NK-92 treated with Interleukin-12 subunit alpha and Interleukin-12 subunit beta, amount 100 ng/mL, for 24 hours (cell line): ENCODE data around the gene LSM12.
A peak's percentile ranks its signal among the peaks of the same experiment; 100 is the strongest.
"Not testable (repeated sequence)": the region's sequence is repeated elsewhere in the genome, so short reads cannot be mapped to it uniquely, and the experiment has no call there.

Experiments
- DNase-seq: peaks from one replicate; lab custom pipeline; 2025; lab: John Stamatoyannopoulos, UW

Gene LSM12

DNA sequence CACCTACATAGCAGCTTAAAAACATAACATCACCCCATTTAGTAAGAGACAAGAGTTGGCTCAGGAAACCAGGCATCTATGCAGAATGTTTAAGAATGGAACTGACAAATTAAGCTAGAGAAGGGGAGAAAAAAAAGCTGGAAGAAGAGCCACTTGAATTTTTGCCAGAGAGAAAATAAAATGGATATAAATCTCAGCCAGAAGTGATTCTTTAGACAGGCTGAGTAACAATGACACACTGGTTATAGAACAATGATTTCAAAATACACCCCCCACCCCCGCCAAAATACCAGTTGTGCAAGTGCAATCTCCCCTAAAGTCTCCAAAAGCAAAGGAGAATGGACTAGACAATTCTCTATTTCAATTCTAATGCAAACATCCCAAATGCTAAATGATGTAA is 22.4 kb downstream of the LSM12 start:
- DNase-seq = no peak

- no peak for DNase-seq
Measured at GRCh38 chr17:44043272-44043696, 23.2 kb downstream of the LSM12 start.

DNA sequence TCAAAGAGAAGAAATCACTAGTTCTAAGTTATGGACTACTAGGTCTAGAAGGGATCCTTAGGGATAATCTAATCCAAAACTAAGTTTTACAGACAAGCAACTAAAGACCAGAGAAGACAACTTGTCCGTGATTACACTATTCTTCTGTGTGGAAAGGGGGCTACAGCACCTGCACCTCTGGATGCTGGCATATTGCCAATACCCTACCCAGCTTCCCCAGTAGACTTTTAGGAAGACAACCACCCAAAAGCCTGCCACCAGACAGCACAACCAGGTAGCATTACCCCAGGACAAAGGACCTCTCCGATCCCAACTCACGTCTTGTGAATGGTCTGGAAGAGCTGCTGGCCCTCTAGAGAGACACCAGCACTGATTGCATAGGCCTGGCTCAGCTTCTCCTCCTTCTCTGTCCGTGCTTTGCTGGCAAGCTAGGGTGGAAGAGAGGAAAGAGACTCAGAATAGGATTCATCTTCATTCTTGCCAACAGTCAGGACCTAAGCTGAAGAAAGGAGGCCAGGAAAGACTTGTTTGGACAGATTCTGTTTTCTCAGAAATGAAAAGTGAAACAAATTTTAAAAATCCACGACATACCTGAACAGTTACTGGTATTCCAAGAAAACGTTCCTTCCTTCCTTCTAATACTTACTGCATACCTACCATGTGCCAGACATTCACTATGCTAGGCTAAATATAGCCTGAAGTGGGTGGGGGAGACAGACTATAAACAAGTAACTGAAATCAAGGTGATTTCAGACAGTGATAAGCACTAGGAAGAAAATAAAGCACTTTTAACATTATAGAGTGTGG is 26.4 kb downstream of the LSM12 start:
- DNase-seq = no peak

- DNase-seq = no peak
Measured at GRCh38 chr17:44038604-44039011, 27.9 kb downstream of the LSM12 start.

- no peak for DNase-seq
Measured at GRCh38 chr17:44037471-44037870, 29.0 kb downstream of the LSM12 start.

GRCh38 chr17:44034688-44035087 is 31.8 kb downstream of the LSM12 start:
- not testable (repeated sequence) for DNase-seq

DNA sequence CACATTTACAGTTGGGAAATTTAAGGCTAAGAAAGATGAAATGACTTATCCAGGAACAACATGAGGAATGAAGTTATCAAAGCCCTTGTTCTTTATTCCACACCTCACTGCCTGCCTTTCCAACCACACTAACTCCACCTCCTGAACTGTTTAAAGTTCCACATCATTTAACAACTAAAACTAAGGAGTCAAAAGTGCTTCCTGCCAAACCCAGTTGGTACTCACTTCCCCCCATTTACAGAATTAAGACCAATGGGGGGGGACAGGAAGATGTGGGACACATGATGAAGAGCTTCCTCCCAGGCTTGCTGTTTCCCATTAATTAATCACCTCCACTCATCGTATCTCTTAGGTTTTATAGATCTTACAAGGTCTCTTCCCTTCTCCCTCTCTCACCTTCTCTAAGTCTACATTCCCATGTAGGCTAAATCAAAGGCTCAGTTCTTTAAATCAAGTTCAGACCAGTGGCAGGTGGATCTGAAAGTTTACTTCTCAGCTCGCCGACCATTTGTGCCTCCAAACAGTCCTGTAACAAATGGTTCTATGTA is 32.5 kb downstream of the LSM12 start:
- DNase-seq = no peak

- DNase-seq = no peak
Measured at GRCh38 chr17:44030482-44030881, 36.0 kb downstream of the LSM12 start.

GRCh38 chr17:44029736-44030135 is 36.7 kb downstream of the LSM12 start:
- no peak for DNase-seq

- no peak for DNase-seq
Measured at GRCh38 chr17:44024853-44025252, 41.6 kb downstream of the LSM12 start.

- no peak for DNase-seq
Measured at GRCh38 chr17:44024271-44024663, 42.2 kb downstream of the LSM12 start.

- no peak for DNase-seq
Measured at GRCh38 chr17:44023545-44024270, 42.8 kb downstream of the LSM12 start.

DNA sequence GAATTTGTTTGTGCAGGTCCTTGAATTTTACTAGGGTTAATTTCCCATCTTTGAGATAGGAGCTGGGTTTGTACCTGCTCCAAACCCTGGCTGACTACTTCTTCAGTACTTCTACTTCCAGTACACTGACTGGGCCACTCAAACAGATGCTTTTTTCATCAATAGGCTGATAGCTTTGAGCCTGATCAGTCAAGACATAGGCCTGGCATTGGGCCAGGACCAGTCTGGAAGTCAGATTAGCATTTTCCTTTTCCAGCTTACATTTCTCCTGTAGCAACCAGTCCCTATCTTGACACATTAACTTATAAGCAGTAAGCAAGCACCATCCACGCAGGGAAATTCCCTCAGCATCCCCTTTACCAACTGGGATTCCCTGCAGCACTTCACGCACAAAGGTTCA is 44.2 kb downstream of the LSM12 start:
- no peak for DNase-seq

DNA sequence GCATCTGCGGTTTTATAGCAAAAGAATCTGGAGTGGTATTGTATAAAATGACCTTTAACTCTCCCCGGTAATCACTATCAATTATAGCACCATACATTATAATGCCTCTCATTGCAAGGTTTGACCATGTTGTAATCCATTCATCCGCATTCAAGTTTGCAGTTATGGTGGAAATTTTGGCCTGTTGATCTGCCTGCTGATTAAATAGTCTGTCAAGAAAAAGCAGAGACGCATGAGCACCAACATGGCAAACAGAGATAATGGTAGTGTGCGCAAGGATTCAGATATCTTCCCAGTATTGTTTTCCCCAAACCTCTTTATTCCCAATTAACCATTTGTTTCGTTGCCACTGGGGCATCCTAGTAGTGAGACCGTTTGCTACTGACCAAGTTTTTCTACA is 45.2 kb downstream of the LSM12 start:
- DNase-seq = not testable (repeated sequence)

- peak; percentile 75 for DNase-seq
Measured at GRCh38 chr17:44014437-44015172, 51.9 kb downstream of the LSM12 start, which contains the start of gene TMEM101. TMEM101 (minus strand) TSS chr17:44014963; CDS start chr17:44014952, 11 bp downstream.

- no peak for DNase-seq
Measured at GRCh38 chr17:44014133-44014436, 52.4 kb downstream of the LSM12 start.

DNA sequence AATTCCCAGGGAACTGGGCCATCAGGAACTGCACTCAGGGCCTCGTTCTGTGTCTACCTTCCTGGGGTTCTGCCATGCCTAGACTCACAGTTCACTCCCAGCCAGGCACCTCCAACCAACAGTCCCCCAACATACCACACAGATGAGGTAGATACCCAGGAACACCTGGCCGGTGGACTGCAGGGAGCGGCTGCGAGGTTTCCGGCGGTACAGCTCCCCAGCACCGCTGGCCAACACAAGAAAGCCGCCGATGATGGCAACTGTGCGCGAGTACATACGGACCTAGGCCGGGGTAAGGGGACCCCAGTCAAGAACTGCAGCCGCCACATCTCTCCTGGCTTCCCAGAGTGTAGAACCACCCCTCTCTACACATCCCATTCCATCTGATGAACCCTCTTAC is 53.6 kb downstream of the LSM12 start:
- DNase-seq = no peak

GRCh38 chr17:44012391-44012790 is 54.1 kb downstream of the LSM12 start:
- DNase-seq = no peak

- no peak for DNase-seq
Measured at GRCh38 chr17:44011876-44012275, 54.6 kb downstream of the LSM12 start.

- no peak for DNase-seq
Measured at GRCh38 chr17:44010966-44011647, 55.4 kb downstream of the LSM12 start.

GRCh38 chr17:44008205-44008909 is 58.1 kb downstream of the LSM12 start:
- DNase-seq = no peak
